GM21529 (cell line): ENCODE data around the gene MARCHF10.
"Not testable (repeated sequence)": the region's sequence is repeated elsewhere in the genome, so short reads cannot be mapped to it uniquely, and the experiment has no call there.

Experiments used
- ATAC-seq: cut with Tn5 transposase; IDR thresholded peaks from one replicate; pipeline ENCODE4 v1.9.1; 2021; ENCODE audit not compliant: unreplicated experiment

Gene MARCHF10

GRCh38 chr17:62791235-62791734 lies 16.8 kb downstream of the MARCHF10 start:
- ATAC-seq, result no peak

GRCh38 chr17:62790564-62790986 lies 17.5 kb downstream of the MARCHF10 start:
- no peak for ATAC-seq

- no peak for ATAC-seq
These were observed 20.7 kb downstream of the MARCHF10 start for GRCh38 chr17:62787366-62787765.

GRCh38 chr17:62786646-62787045 lies 21.5 kb downstream of the MARCHF10 start:
- no peak for ATAC-seq

GRCh38 chr17:62785983-62786382 lies 22.1 kb downstream of the MARCHF10 start:
- ATAC-seq, result not testable (repeated sequence)

GRCh38 chr17:62782730-62783270 lies 25.3 kb downstream of the MARCHF10 start:
- ATAC-seq, result no peak

GRCh38 chr17:62781831-62782251 lies 26.3 kb downstream of the MARCHF10 start:
- ATAC-seq, result no peak

- ATAC-seq, result no peak
These were observed 26.8 kb downstream of the MARCHF10 start for GRCh38 chr17:62781356-62781755.

- no peak for ATAC-seq
These were observed 27.2 kb downstream of the MARCHF10 start for GRCh38 chr17:62780951-62781350.

- no peak for ATAC-seq
These were observed 27.8 kb downstream of the MARCHF10 start for GRCh38 chr17:62780269-62780668.

GRCh38 chr17:62778990-62779681 lies 29.0 kb downstream of the MARCHF10 start:
- ATAC-seq, result no peak

- ATAC-seq, result no peak
These were observed 32.2 kb downstream of the MARCHF10 start for GRCh38 chr17:62775876-62776275.

- ATAC-seq, result no peak
These were observed 33.8 kb downstream of the MARCHF10 start for GRCh38 chr17:62774338-62774737.

GRCh38 chr17:62767997-62768396 lies 40.1 kb downstream of the MARCHF10 start:
- ATAC-seq, result no peak

GRCh38 chr17:62765351-62765750 lies 42.8 kb downstream of the MARCHF10 start:
- ATAC-seq, result no peak

- no peak for ATAC-seq
These were observed 44.1 kb downstream of the MARCHF10 start for GRCh38 chr17:62763891-62764600.

GRCh38 chr17:62761884-62762283 lies 46.2 kb downstream of the MARCHF10 start:
- no peak for ATAC-seq

GRCh38 chr17:62760945-62761267 lies 47.2 kb downstream of the MARCHF10 start:
- no peak for ATAC-seq

GRCh38 chr17:62760059-62760944 lies 47.8 kb downstream of the MARCHF10 start:
- no peak for ATAC-seq

- ATAC-seq, result no peak
These were observed 50.6 kb downstream of the MARCHF10 start for GRCh38 chr17:62757500-62757951.

- no peak for ATAC-seq
These were observed 51.9 kb downstream of the MARCHF10 start for GRCh38 chr17:62756198-62756597.
